SK-N-SH treated with all-trans-retinoic acid at 6 μM for 48 hours (cell line): ENCODE results near the gene ENDOV.

Experiments
- CSRNP3 ChIP-seq: fragments of 250-450 bp; sonication (Bioruptor Pico); IDR thresholded peaks from 2 replicates; pipeline ENCODE4 v1.5.1; 2021; ENCODE audit warnings: mild to moderate bottlenecking, moderate library complexity
- PATZ1 ChIP-seq: fragments of 250-450 bp; sonication (Bioruptor Pico); IDR thresholded peaks from 2 replicates; pipeline ENCODE4 v1.8.0; 2020; ENCODE audit warnings: mild to moderate bottlenecking, moderate library complexity, borderline replicate concordance
- PPARA ChIP-seq: fragments of 250-450 bp; sonication (Bioruptor Pico); IDR thresholded peaks from 2 replicates; pipeline ENCODE4 v1.5.0; 2020; ENCODE audit warnings: mild to moderate bottlenecking, borderline replicate concordance
- RARB ChIP-seq: fragments of 250-450 bp; sonication (Bioruptor Pico); IDR thresholded peaks from 2 replicates; pipeline ENCODE4 v1.8.0; 2021; ENCODE audit warnings: mild to moderate bottlenecking, moderate library complexity
- SNAI2 ChIP-seq: fragments of 250-450 bp; sonication (Bioruptor Pico); IDR thresholded peaks from 2 replicates; pipeline ENCODE4 v1.5.0; 2020; ENCODE audit warnings: mild to moderate bottlenecking, moderate library complexity
- TOX ChIP-seq: fragments of 250-450 bp; sonication (Bioruptor Pico); IDR thresholded peaks from 2 replicates; pipeline ENCODE4 v1.8.0; 2021; ENCODE audit warnings: mild to moderate bottlenecking, moderate library complexity, borderline replicate concordance
- ZFP3 ChIP-seq: fragments of 250-450 bp; sonication (Bioruptor Pico); IDR thresholded peaks from 2 replicates; pipeline ENCODE4 v1.5.0; 2020; ENCODE audit warnings: mild to moderate bottlenecking, moderate library complexity
- ZFP30 ChIP-seq: fragments of 450-650 bp; formaldehyde crosslinking; IDR thresholded peaks from 2 replicates; pipeline ENCODE4 v1.5.0; 2022; ENCODE audit warnings: mild to moderate bottlenecking, moderate library complexity
- ZNF565 ChIP-seq: fragments of 450-650 bp; formaldehyde crosslinking; conservative IDR thresholded peaks from 2 replicates; pipeline ENCODE4 v1.5.0; 2020; ENCODE audit warnings: low read depth, mild to moderate bottlenecking, moderate library complexity
- ZNF8 ChIP-seq: fragments of 450-650 bp; formaldehyde crosslinking; IDR thresholded peaks from 2 replicates; pipeline ENCODE4 v1.5.0; 2020; ENCODE audit warnings: mild to moderate bottlenecking, moderate library complexity
- TF ChIP-seq, protein P1 (sequence below): fragments of 250-450 bp; sonication (Bioruptor Pico); IDR thresholded peaks from 2 replicates; pipeline ENCODE4 v1.5.1; 2020; ENCODE audit warnings: low read depth, mild to moderate bottlenecking, moderate library complexity

GRCh38 chr17:80481284-80482057 lies 66.5 kb downstream of the ENDOV start:
- TF ChIP-seq PPARA (CRISPR knock-in tag) (no peak), ZFP3 (no peak), PATZ1 (no peak), SNAI2 (CRISPR knock-in tag) (no peak), ZNF565 (CRISPR knock-in tag) (no peak), ZNF8 (CRISPR knock-in tag) (no peak), ZFP30 (CRISPR knock-in tag) (no peak), TOX (no peak), RARB (CRISPR knock-in tag) (no peak), CSRNP3 (no peak)
- TF ChIP-seq, protein P1, sequence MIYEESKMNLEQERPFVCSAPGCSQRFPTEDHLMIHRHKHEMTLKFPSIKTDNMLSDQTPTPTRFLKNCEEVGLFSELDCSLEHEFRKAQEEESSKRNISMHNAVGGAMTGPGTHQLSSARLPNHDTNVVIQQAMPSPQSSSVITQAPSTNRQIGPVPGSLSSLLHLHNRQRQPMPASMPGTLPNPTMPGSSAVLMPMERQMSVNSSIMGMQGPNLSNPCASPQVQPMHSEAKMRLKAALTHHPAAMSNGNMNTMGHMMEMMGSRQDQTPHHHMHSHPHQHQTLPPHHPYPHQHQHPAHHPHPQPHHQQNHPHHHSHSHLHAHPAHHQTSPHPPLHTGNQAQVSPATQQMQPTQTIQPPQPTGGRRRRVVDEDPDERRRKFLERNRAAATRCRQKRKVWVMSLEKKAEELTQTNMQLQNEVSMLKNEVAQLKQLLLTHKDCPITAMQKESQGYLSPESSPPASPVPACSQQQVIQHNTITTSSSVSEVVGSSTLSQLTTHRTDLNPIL (CRISPR knock-in tag) = no peak
